HEK293T (cell line): Measurements from ENCODE around the gene CACNG3.
"Not testable (repeated sequence)": the region's sequence is repeated elsewhere in the genome, so short reads cannot be mapped to it uniquely, and the experiment has no call there.

Experiments
- CTCF ChIA-PET: fragments of 350-600 bp; formaldehyde crosslinking; extraction: SDS; loops from one replicate; lab custom pipeline; 2021; ENCODE audit warnings: antibody characterized with exemption, inconsistent platforms; lab: Yijun Ruan, JAX
- POLR2A ChIA-PET: fragments of 350-600 bp; formaldehyde crosslinking; extraction: SDS; loops from one replicate; lab custom pipeline; 2020; ENCODE audit warnings: antibody characterized with exemption, inconsistent platforms; lab: Yijun Ruan, JAX
- DNase-seq: peaks from one replicate; pipeline ENCODE4 v3.0.0; 2012; ENCODE audit warnings: mixed read lengths; ENCODE audit errors: extremely low spot score
- ARNT ChIP-seq: fragments of 450-650 bp; IDR thresholded peaks from 2 replicates; pipeline ENCODE4 v1.6.1; 2017; ENCODE audit warnings: mild to moderate bottlenecking
- BHLHE40 ChIP-seq: fragments of 450-650 bp; IDR thresholded peaks from 2 replicates; pipeline ENCODE4 v1.6.1; 2016; ENCODE audit warnings: mild to moderate bottlenecking, moderate library complexity, borderline replicate concordance
- CTBP1 ChIP-seq: fragments of 450-650 bp; IDR thresholded peaks from 2 replicates; pipeline ENCODE4 v1.6.1; 2016; ENCODE audit warnings: borderline replicate concordance
- ELF4 ChIP-seq: fragments of 450-650 bp; IDR thresholded peaks from 2 replicates; pipeline ENCODE4 v1.6.1; 2017; ENCODE audit warnings: antibody characterized with exemption
- FOXA1 ChIP-seq: fragments of 450-650 bp; IDR thresholded peaks from 2 replicates; pipeline ENCODE4 v1.6.1; 2016; ENCODE audit warnings: mild to moderate bottlenecking
- FOXK2 ChIP-seq: fragments of 450-650 bp; IDR thresholded peaks from 2 replicates; pipeline ENCODE4 v1.6.1; 2016; ENCODE audit warnings: mild to moderate bottlenecking
- FOXM1 ChIP-seq: fragments of 450-650 bp; IDR thresholded peaks from 2 replicates; pipeline ENCODE4 v1.6.1; 2017; ENCODE audit warnings: mild to moderate bottlenecking, borderline replicate concordance
- HDGF ChIP-seq: fragments of 450-650 bp; IDR thresholded peaks from 2 replicates; pipeline ENCODE4 v1.6.1; 2017; ENCODE audit warnings: antibody characterized with exemption, borderline replicate concordance
- L3MBTL2 ChIP-seq: fragments of 450-650 bp; conservative IDR thresholded peaks from 2 replicates; pipeline ENCODE4 v1.6.1; 2016; ENCODE audit warnings: mild to moderate bottlenecking
- LEF1 ChIP-seq: fragments of 450-650 bp; IDR thresholded peaks from 2 replicates; pipeline ENCODE4 v1.6.1; 2017; ENCODE audit warnings: mild to moderate bottlenecking, borderline replicate concordance
- NFRKB ChIP-seq: fragments of 450-650 bp; IDR thresholded peaks from 2 replicates; pipeline ENCODE4 v1.6.1; 2016; ENCODE audit warnings: mild to moderate bottlenecking, moderate library complexity
- SP1 ChIP-seq: fragments of 450-650 bp; IDR thresholded peaks from 2 replicates; pipeline ENCODE4 v1.6.1; 2017
- SUZ12 ChIP-seq: fragments of 450-650 bp; IDR thresholded peaks from 2 replicates; pipeline ENCODE4 v1.6.1; 2016; ENCODE audit warnings: mild to moderate bottlenecking
- TARDBP ChIP-seq: fragments of 450-650 bp; IDR thresholded peaks from 2 replicates; pipeline ENCODE4 v1.6.1; 2016
- ZNF384 ChIP-seq: fragments of 450-650 bp; IDR thresholded peaks from 2 replicates; pipeline ENCODE4 v1.6.1; 2016
- TF ChIP-seq, protein P1 (sequence below): fragments of 450-650 bp; IDR thresholded peaks from 2 replicates; pipeline ENCODE4 v1.6.1; 2016

CACNG3 gene

DNA sequence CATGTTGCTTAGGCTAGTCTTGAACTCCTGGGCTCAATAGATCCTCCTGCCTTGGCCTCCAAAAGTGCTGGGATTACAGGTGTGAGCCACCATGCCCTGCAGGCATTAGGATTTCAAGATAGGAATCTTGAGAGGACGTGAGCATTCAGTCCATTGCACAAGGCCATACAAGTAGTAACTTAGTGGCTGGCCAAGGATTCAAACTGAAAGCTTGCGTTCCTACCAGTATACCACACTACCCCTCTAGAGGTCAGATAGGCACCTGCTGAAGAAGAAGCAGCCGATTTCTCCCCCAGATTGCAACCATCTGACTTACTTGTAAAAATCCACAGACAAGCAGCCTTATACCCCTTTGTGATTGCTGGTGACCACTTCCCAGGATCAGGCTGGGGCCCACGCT lies 80.9 kb downstream of the CACNG3 start:
- DNase-seq: no peak
- POLR2A ChIA-PET: no interaction called here
- TF ChIP-seq ELF4 (no peak), FOXA1 (no peak), FOXM1 (no peak), SP1 (no peak), SUZ12 (no peak), HDGF (no peak)
- CTCF ChIA-PET: no interaction called here

DNA sequence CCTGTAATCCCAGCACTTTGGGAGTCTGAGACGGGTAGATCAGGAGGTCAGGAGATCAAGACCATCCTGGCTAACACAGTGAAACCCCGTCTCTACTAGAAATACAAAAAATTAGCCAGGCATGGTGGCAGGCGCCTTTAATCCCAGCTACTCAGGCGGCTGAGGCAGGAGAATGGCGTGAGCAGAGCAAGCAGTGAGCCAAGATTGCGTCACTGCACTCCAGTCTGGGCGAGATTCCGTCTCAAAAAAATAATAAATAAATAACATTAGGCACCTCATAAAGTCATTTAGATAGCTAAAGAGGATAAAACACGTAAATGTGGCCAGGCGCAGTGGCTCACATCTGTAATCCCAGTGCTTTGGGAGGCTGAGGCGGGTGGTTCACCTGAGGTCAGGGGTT lies 87.7 kb downstream of the CACNG3 start:
- POLR2A ChIA-PET, DNase-seq, CTCF ChIA-PET: not testable (repeated sequence)

DNA sequence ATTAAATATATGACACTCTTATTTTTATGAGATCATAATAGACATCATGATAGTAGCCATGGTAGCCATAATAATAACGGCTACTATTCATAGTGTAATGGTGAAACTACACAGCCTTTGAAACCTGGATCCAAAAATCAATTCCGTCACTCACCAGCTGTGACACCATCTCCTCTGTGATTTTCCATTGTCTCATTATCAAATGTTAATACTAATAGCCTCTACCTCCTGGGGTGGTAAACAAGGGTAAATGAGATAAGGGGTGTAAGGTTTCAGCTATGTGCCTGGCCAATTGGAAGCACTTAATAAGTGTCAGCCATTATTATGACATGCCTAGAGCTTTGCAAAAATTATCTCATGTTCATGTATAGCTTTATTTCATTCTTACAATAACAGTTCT lies 88.6 kb downstream of the CACNG3 start:
- POLR2A ChIA-PET: no interaction called here
- CTCF ChIA-PET: no interaction called here
- TF ChIP-seq L3MBTL2 (no peak), FOXK2 (no peak), SP1 (no peak), FOXM1 (no peak), NFRKB (no peak), ZNF384 (no peak), CTBP1 (no peak), LEF1 (no peak), ARNT (no peak), SUZ12 (no peak), BHLHE40 (no peak), FOXA1 (no peak), HDGF (no peak), TARDBP (no peak), ELF4 (no peak)
- TF ChIP-seq, protein P1, sequence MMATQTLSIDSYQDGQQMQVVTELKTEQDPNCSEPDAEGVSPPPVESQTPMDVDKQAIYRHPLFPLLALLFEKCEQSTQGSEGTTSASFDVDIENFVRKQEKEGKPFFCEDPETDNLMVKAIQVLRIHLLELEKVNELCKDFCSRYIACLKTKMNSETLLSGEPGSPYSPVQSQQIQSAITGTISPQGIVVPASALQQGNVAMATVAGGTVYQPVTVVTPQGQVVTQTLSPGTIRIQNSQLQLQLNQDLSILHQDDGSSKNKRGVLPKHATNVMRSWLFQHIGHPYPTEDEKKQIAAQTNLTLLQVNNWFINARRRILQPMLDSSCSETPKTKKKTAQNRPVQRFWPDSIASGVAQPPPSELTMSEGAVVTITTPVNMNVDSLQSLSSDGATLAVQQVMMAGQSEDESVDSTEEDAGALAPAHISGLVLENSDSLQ: no peak
- no peak for DNase-seq

DNA sequence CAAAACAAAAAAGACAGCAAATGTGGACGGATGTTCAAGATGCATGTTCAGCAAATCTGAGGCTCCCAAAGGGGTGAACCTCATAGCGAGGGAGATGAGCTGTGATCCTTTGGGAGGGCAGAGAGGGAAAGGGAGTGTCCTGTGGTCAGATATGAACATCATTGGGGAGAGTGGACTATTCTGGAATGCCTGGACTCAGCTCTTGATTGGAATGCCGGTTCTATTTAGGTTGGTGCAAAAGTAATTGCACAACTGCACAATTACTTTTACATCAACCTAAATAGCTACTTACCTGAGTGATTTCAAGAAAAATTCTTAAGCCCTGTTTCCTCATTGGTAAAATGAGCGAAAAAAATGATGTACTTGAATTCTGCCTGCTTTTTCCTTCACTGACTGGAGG lies 89.6 kb downstream of the CACNG3 start:
- no peak for DNase-seq
- CTCF ChIA-PET: no interaction called here
- POLR2A ChIA-PET: no interaction called here
- TF ChIP-seq FOXM1 (no peak), HDGF (no peak), FOXA1 (no peak), TARDBP (no peak)

DNA sequence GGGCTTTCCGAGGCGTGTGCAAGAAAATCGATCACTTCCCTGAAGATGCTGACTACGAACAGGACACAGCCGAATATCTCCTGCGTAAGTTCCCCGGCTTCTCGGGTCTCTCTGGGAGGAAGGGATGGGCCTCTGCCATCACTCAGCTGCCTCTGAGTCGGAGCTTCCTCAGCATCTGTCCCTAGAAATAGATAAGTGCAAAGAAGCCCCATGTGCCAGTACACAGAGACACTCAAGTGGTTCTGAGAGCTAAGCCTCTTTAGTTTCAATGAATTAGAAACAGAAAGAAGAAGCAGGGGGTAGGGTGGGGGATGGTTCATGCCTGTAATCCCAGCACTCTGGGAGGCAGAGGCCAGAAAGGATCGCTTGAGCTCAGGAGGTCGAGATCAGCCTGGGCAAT lies 90.6 kb downstream of the CACNG3 start:
- no peak for DNase-seq
- ChIA-PET POLR2A (no interaction called here), CTCF (no interaction called here)
- no peak for TF ChIP-seq FOXA1
- no peak for TF ChIP-seq ARNT
- no peak for TF ChIP-seq FOXK2
- TF ChIP-seq CTBP1: no peak
- TF ChIP-seq HDGF: no peak
- no peak for TF ChIP-seq SP1
- no peak for TF ChIP-seq ZNF384
- TF ChIP-seq, protein P1: no peak
- TF ChIP-seq L3MBTL2: no peak
- TF ChIP-seq FOXM1: no peak
- TF ChIP-seq NFRKB: no peak
- no peak for TF ChIP-seq BHLHE40

DNA sequence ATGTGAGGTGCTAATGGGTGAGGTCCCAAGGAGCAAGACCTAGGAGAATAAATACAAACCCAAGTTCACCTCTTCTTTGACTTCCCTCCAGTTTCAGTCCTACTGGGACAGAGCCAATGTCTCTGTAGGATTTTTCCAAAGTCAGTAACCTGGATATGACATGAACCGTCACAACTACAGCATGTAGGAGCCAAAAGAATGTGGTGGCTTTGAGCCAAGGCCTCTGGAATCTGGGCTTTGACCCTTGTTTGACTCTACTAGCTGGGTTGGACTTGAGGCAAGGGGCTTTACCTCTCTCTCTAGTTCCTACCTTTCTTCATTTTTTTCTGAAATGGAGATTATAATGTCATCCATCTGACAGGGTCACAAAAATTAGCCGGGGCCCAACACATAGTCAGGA lies 91.4 kb downstream of the CACNG3 start:
- ChIA-PET CTCF (no interaction called here), POLR2A (no interaction called here)
- no peak for TF ChIP-seq SP1
- no peak for TF ChIP-seq BHLHE40
- TF ChIP-seq, protein P1: no peak
- no peak for TF ChIP-seq LEF1
- TF ChIP-seq FOXM1: no peak
- no peak for TF ChIP-seq TARDBP
- no peak for TF ChIP-seq FOXK2
- no peak for DNase-seq

DNA sequence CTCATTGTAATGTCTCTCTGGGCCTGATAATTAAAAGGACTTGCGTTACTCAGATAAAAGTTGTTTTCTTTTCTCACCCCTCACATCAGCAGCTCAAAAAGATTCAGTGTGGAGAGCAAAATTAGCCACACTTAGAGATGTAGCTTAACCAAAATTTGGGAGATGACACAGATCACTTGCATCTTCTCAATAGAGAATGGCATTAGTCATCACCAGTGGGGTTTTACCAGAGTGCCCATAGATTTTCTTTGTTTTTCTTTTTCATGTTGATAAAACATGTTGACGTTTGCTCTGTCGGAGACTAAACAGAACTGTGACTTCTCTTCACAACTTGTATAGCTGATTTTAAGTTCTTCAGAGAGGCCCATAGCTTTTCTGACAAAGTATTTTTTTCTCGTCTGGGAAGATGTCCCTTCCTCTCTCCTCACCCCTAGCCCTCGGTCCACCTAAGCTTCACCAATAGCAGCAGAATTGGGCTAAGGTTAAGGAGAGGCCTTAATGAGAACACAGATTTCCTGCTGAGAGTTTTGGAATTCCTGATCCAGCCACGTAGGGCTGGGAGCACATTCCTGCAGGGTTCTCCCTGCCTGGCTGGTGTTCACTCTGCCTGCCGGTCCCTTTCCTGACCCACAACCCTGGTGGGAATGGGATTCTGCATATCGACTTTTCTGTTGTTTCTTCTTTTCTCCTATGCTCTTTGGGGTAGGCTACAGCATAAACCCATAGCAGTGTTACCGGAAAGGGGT lies 92.6 kb downstream of the CACNG3 start:
- ChIA-PET CTCF (no interaction called here), POLR2A (no interaction called here)
- TF ChIP-seq SUZ12: no peak
- TF ChIP-seq TARDBP: no peak
- TF ChIP-seq, protein P1: no peak
- no peak for TF ChIP-seq HDGF
- no peak for TF ChIP-seq L3MBTL2
- DNase-seq: no peak
